ENCODE measurements around the gene IFI27. TPM values are rescaled to one million over a fixed set of nuclear protein-coding genes. Genes with fewer than 3 reads are reported as not detected.

The IFI27 gene
- total and polyA plus RNA-seq, 10 of the 15 experiments (the other 5 are each of a cell fraction or from before 2014, with no cell fraction given): 1.1 to 45.5 (median 3.3) TPM

- ChIA-PET POLR2A (no interaction called here), RAD21 (ENCODE audit: unreplicated experiment) (no interaction called here), SMC1A (ENCODE audit: uncharacterized antibody, unreplicated experiment) (interaction anchor here (0.9 kb wide), 2 partner anchors 13 to 67 kb away, joined by 3 read pairs; no protein-coding TSS in a partner anchor), CTCF (interaction anchor here (0.9 to 1.3 kb wide), 3 partner anchors 28 to 448 kb away, joined by 3 to 4 read pairs (median 3); no protein-coding TSS in a partner anchor)
- H3K4me3 ChIP-seq: no peak overlapping the region
- H3K9ac ChIP-seq (ENCODE audit: control insufficient read depth, insufficient read depth, low read length): no peak overlapping the region
- FAIRE-seq (no peak), DNase-seq (ENCODE audit: low read depth, low spot score) (no peak), ATAC-seq (no peak)
- no peak overlapping the region for H3K27ac ChIP-seq (ENCODE audit: control insufficient read depth, insufficient read depth)
- H3K4me2 ChIP-seq (ENCODE audit: control insufficient read depth, insufficient read depth): no peak overlapping the region
- H3K36me3 ChIP-seq (ENCODE audit: control insufficient read depth in 2 of 2, insufficient read depth in 2 of 2, low read length in 1 of 2): no peaks in the 10 kb centered on the region
- BruUV-seq (replicated peaks): no TSS peak
- WGBS (ENCODE audit: insufficient coverage, insufficient replicate concordance, low lambda C conversion rate, missing lambda C conversion rate): 79% methylated on average over 7 of the region's 7 CpGs
- TF ChIP-seq ESRRA (IDR thresholded peaks at IDR 0.05; ENCODE audit: low read length) (no peak), ZNF217 (IDR thresholded peaks at IDR 0.05) (no peak), CEBPB (IDR thresholded peaks at IDR 0.05; ENCODE audit: borderline replicate concordance in 1 of 2, low read depth in 2 of 2, low read length in 2 of 2) (no peak), KDM1A (IDR thresholded peaks at IDR 0.05; ENCODE audit: borderline replicate concordance) (no peak), SIX5 (IDR thresholded peaks at IDR 0.05; ENCODE audit: low read depth, low read length, severe bottlenecking) (no peak), KLF5 (IDR thresholded peaks at IDR 0.05; ENCODE audit: partially characterized antibody) (no peak), POLR2AphosphoS5 (IDR thresholded peaks at IDR 0.05; ENCODE audit: low read length) (no peak), CBFB (IDR thresholded peaks at IDR 0.05; ENCODE audit: low read depth) (no peak), SKIL (IDR thresholded peaks at IDR 0.05; ENCODE audit: low read depth, poor library complexity, severe bottlenecking) (no peak), EP300 (IDR thresholded peaks at IDR 0.05; ENCODE audit: borderline replicate concordance in 1 of 2, control insufficient read depth in 1 of 2, low read depth in 2 of 2, low read length in 2 of 2) (no peak), ZBTB11 (CRISPR knock-in tag; IDR thresholded peaks at IDR 0.05) (no peak), FOXK2 (IDR thresholded peaks at IDR 0.05) (no peak), MTA2 (IDR thresholded peaks at IDR 0.05; ENCODE audit: low read depth) (no peak), E2F8 (IDR thresholded peaks at IDR 0.05; ENCODE audit: low read depth, partially characterized antibody) (no peak)
- H2AFZ ChIP-seq (ENCODE audit: control insufficient read depth, low read depth, low read length): no peak overlapping the region
- intact Hi-C loops (cut with micrococcal nuclease; ENCODE audit: unreplicated experiment): no loop called here
- no peaks in the 10 kb centered on the region for H3K4me1 ChIP-seq (ENCODE audit: control insufficient read depth, insufficient read depth, low read length)
- no peaks in the 10 kb centered on the region for H3K9me3 ChIP-seq (replicated peaks; ENCODE audit: control insufficient read depth, insufficient read depth, low read length)
- H3K79me2 ChIP-seq (ENCODE audit: control insufficient read depth, insufficient read depth, low read length): no peaks in the 10 kb centered on the region
- in situ Hi-C loops (cut with MboI): no loop called here
- H4K20me1 ChIP-seq (ENCODE audit: control insufficient read depth, insufficient read depth): no peaks in the 10 kb centered on the region
- H3K27me3 ChIP-seq (replicated peaks in 1 of 2; ENCODE audit: control insufficient read depth in 2 of 2, insufficient read depth in 2 of 2, low read length in 1 of 2): no peaks in the 10 kb centered on the region
Measured at GRCh38 chr14:94103554-94104150, 6.9 kb upstream of the IFI27 start.
